Esophagus squamous epithelium (tissue), 4 donors: ENCODE data around the gene TICRR.

ENCODE experiments used
- CTCF ChIP-seq, 6 experiments: fragments of 450-650 bp in 4 of 6; fragments of 200-600 bp in 2 of 6; sonication (generic) in 2 of 6; IDR thresholded peaks; one replicate each; pipeline ENCODE4 v1.5.1; 2016 to 2019; ENCODE audit warnings: antibody characterized with exemption in 6 of 6, mild to moderate bottlenecking in 4 of 6, moderate library complexity in 4 of 6
- POLR2A ChIP-seq, 4 donors: fragments of 450-650 bp; IDR thresholded peaks; one replicate each; pipeline ENCODE4 v1.6.1; 2017; ENCODE audit warnings: antibody characterized with exemption in 4 of 4, mild to moderate bottlenecking in 4 of 4, moderate library complexity in 3 of 4

- TF ChIP-seq POLR2A (IDR thresholded peaks at IDR 0.05), result no peak
- TF ChIP-seq CTCF (IDR thresholded peaks at IDR 0.05), result no peak
These were observed 79.1 kb downstream of the TICRR start for GRCh38 chr15:89654301-89654761.
